IMR-90 (cell line): ENCODE results near the gene KLHL3. TPM values are rescaled to one million over a fixed set of nuclear protein-coding genes. Genes with fewer than 3 reads are reported as not detected.

Source experiments
- ATAC-seq: fragments of 200-7000 bp; cut with Tn5 transposase; 2 replicates; pipeline ENCODE4 v1.9.1; 2020; ENCODE audit warnings: low read depth, mild to moderate bottlenecking, moderate library complexity
- BruUV-seq: library from RNA; stranded (reverse); fragments of 400-500 nt; replicated peaks from 2 replicates; lab custom pipeline; 2021; lab: Mats Ljungman, UMichigan
- CTCF ChIA-PET: fragments of 300-600 bp; formaldehyde crosslinking; extraction: SDS; loops from one replicate; lab custom pipeline; 2021; ENCODE audit warnings: antibody characterized with exemption; lab: Yijun Ruan, JAX
- POLR2A ChIA-PET: fragments of 300-600 bp; sonication (Branson Sonifier 250); formaldehyde crosslinking; loops from one replicate; lab custom pipeline; 2022; ENCODE audit warnings: antibody characterized with exemption; ENCODE audit not compliant: unreplicated experiment; lab: Charles Lee
- DNase-seq: peaks from one replicate; pipeline ENCODE4 v3.0.0; 2013
- H2AFZ ChIP-seq: replicated peaks from 2 replicates; pipeline ENCODE3; 2013; ENCODE audit warnings: low read length, mild to moderate bottlenecking; ENCODE audit not compliant: poor library complexity
- H2AK5ac ChIP-seq: 2 replicates; pipeline ENCODE4 v1.6.1; 2013; ENCODE audit warnings: low read depth, low read length, inconsistent platforms
- H2AK9ac ChIP-seq: replicated peaks from 2 replicates; pipeline ENCODE3; 2013; ENCODE audit warnings: mild to moderate bottlenecking, low read depth, low read length, moderate library complexity; ENCODE audit not compliant: poor library complexity
- H2BK120ac ChIP-seq: 2 replicates; pipeline ENCODE4 v1.6.1; 2013; ENCODE audit warnings: low read depth, low read length, inconsistent platforms
- H2BK15ac ChIP-seq: 3 replicates; pipeline ENCODE4 v1.6.1; 2013; ENCODE audit warnings: low read depth, low read length, inconsistent platforms
- H2BK20ac ChIP-seq: 2 replicates; pipeline ENCODE4 v1.6.1; 2013; ENCODE audit warnings: low read depth, mild to moderate bottlenecking, inconsistent platforms, low read length, moderate library complexity
- H2BK5ac ChIP-seq: 2 replicates; pipeline ENCODE4 v1.6.1; 2013; ENCODE audit warnings: mild to moderate bottlenecking, low read depth, low read length, inconsistent platforms; ENCODE audit not compliant: poor library complexity, severe bottlenecking
- H3K14ac ChIP-seq: replicated peaks from 2 replicates; pipeline ENCODE4 v1.6.1; 2013; ENCODE audit warnings: low read depth, low read length, inconsistent platforms
- H3K18ac ChIP-seq: 2 replicates; pipeline ENCODE4 v1.6.1; 2013; ENCODE audit warnings: low read depth, low read length, control low read depth
- H3K23ac ChIP-seq: 2 replicates; pipeline ENCODE4 v1.6.1; 2013; ENCODE audit warnings: low read depth, low read length, inconsistent platforms
- H3K27ac ChIP-seq: 2 replicates; pipeline ENCODE4 v1.5.1; 2013; ENCODE audit warnings: mild to moderate bottlenecking, control low read depth, low read length; ENCODE audit not compliant: insufficient read depth
- H3K27me3 ChIP-seq: 2 replicates; pipeline ENCODE4 v1.6.1; 2013; ENCODE audit warnings: low read length; ENCODE audit not compliant: control insufficient read depth, insufficient read depth
- H3K36me3 ChIP-seq: 2 replicates; pipeline ENCODE4 v1.6.1; 2013; ENCODE audit warnings: low read length, mixed read lengths; ENCODE audit not compliant: control insufficient read depth, insufficient read depth
- H3K4ac ChIP-seq: 2 replicates; pipeline ENCODE4 v1.6.1; 2013; ENCODE audit warnings: low read depth, low read length, inconsistent platforms
- H3K4me1 ChIP-seq: 2 replicates; pipeline ENCODE4 v1.6.1; 2013; ENCODE audit warnings: low read length, mixed read lengths; ENCODE audit not compliant: control insufficient read depth, insufficient read depth
- H3K4me2 ChIP-seq: 2 replicates; pipeline ENCODE4 v1.6.1; 2013; ENCODE audit warnings: low read depth, mild to moderate bottlenecking, control low read depth, low read length, moderate library complexity
- H3K4me3 ChIP-seq: 2 replicates; pipeline ENCODE4 v1.5.1; 2013; ENCODE audit warnings: low read depth, mild to moderate bottlenecking, control low read depth, low read length, moderate library complexity; ENCODE audit not compliant: insufficient read depth
- H3K56ac ChIP-seq: 2 replicates; pipeline ENCODE4 v1.6.1; 2013; ENCODE audit warnings: low read length, inconsistent platforms; ENCODE audit not compliant: insufficient read depth; ENCODE audit errors: extremely low read depth
- H3K79me1 ChIP-seq, 2 experiments: 2 replicates each; pipeline ENCODE4 v1.6.1; 2013; ENCODE audit warnings: low read length in 2 of 2, inconsistent platforms in 1 of 2, low read depth in 1 of 2
- H3K9ac ChIP-seq: 2 replicates; pipeline ENCODE4 v1.6.1; 2013; ENCODE audit warnings: low read depth, low read length, control low read depth
- H3K9me1 ChIP-seq: 2 replicates; pipeline ENCODE4 v1.6.1; 2013; ENCODE audit warnings: low read length, inconsistent platforms; ENCODE audit not compliant: insufficient read depth
- H3K9me3 ChIP-seq: 2 replicates; pipeline ENCODE4 v1.6.1; 2013; ENCODE audit warnings: low read length; ENCODE audit not compliant: control insufficient read depth, insufficient read depth
- H4K20me1 ChIP-seq: 2 replicates; pipeline ENCODE4 v1.6.1; 2013; ENCODE audit warnings: low read length, inconsistent platforms; ENCODE audit not compliant: insufficient read depth
- H4K5ac ChIP-seq: 2 replicates; pipeline ENCODE4 v1.6.1; 2013; ENCODE audit warnings: mild to moderate bottlenecking, low read depth, low read length, control low read depth
- H4K8ac ChIP-seq, 2 experiments: 2 replicates each; pipeline ENCODE4 v1.6.1; 2013; ENCODE audit warnings: low read depth in 2 of 2, low read length in 2 of 2, control low read depth in 1 of 2, inconsistent platforms in 1 of 2
- H4K91ac ChIP-seq: 2 replicates; pipeline ENCODE4 v1.6.1; 2013; ENCODE audit warnings: low read depth, low read length, inconsistent platforms; ENCODE audit not compliant: insufficient read depth
- CEBPB ChIP-seq: IDR thresholded peaks from 2 replicates; pipeline ENCODE4 v1.6.1; 2012; ENCODE audit warnings: low read depth, low read length, improper control_type of control experiment
- FOS ChIP-seq: fragments of 150-350 bp; IDR thresholded peaks from 2 replicates; pipeline ENCODE4 v1.6.1; 2016; ENCODE audit warnings: low read depth, low read length
- MAFK ChIP-seq: IDR thresholded peaks from 2 replicates; pipeline ENCODE4 v1.6.1; 2012; ENCODE audit warnings: low read depth, low read length, improper control_type of control experiment
- MAZ ChIP-seq: IDR thresholded peaks from 2 replicates; pipeline ENCODE4 v1.6.1; 2012; ENCODE audit warnings: low read depth, mild to moderate bottlenecking, low read length, improper control_type of control experiment, moderate library complexity, borderline replicate concordance
- MXI1 ChIP-seq: IDR thresholded peaks from 2 replicates; pipeline ENCODE4 v1.6.1; 2012; ENCODE audit warnings: low read depth, mild to moderate bottlenecking, low read length, moderate library complexity, borderline replicate concordance
- NFE2L2 ChIP-seq: fragments of 150-350 bp; IDR thresholded peaks from 2 replicates; pipeline ENCODE4 v1.6.1; 2016; ENCODE audit warnings: low read depth, mild to moderate bottlenecking, low read length
- RAD21 ChIP-seq: IDR thresholded peaks from 2 replicates; pipeline ENCODE4 v1.6.1; 2012; ENCODE audit warnings: low read length, improper control_type of control experiment
- RCOR1 ChIP-seq: IDR thresholded peaks from 2 replicates; pipeline ENCODE4 v1.6.1; 2012; ENCODE audit warnings: mild to moderate bottlenecking, low read length, improper control_type of control experiment; ENCODE audit not compliant: insufficient replicate concordance
- RFX5 ChIP-seq: IDR thresholded peaks from 2 replicates; pipeline ENCODE4 v1.8.0; 2012; ENCODE audit warnings: low read depth, mild to moderate bottlenecking, low read length, moderate library complexity
- WGBS, 2 experiments: methylation state at CpG; one replicate each; pipeline versions ENCODE4 v1.1.5 to v1.1.7; 2013; ENCODE audit warnings: missing lambda C conversion rate in 2 of 2; ENCODE audit not compliant: insufficient read length in 1 of 2; ENCODE audit errors: extremely low coverage in 2 of 2; 5-methylcytosine and 5-hydroxymethylcytosine counted together
- dilution Hi-C: fragments of 300-500 bp; cut with HindIII; formaldehyde crosslinking; loops from one replicate; pipeline ENCODE4 v1.14.3; 2018; ENCODE audit warnings: low sequenced_read_pairs; ENCODE audit not compliant: unreplicated experiment
- in situ Hi-C: fragments of 300-500 bp; cut with MboI; formaldehyde crosslinking; loops from 3 replicates; pipeline ENCODE4 v1.14.3; 2019; ENCODE audit warnings: low sequenced_read_pairs, inconsistent platforms, mixed read lengths
- intact Hi-C: fragments of 100-400 bp; cut with micrococcal nuclease; formaldehyde crosslinking; loops from 2 replicates; pipeline ENCODE4 v1.10.0; 2022
- polyA plus RNA-seq, 3 experiments: library from polyadenylated mRNA; depleted of rRNA; stranded (reverse); fragments of >200 nt; gene quantifications; 2 replicates each; pipeline ENCODE4 v1.2.3, GENCODE V29; 2012; ENCODE audit warnings: low replicate concordance in 1 of 3
- total RNA-seq: library from RNA; depleted of rRNA; stranded (reverse); fragments of >200 nt; gene quantifications from 2 replicates; pipeline ENCODE4 v1.2.3, GENCODE V29; 2012
- TF ChIP-seq, protein P1 (sequence below): fragments of 150-350 bp; IDR thresholded peaks from 2 replicates; pipeline ENCODE4 v1.6.1; 2016; ENCODE audit warnings: low read depth, mild to moderate bottlenecking, low read length, moderate library complexity, borderline replicate concordance
- TF ChIP-seq, protein P2 (sequence below): fragments of 150-350 bp; IDR thresholded peaks from 2 replicates; pipeline ENCODE4 v1.6.1; 2017; ENCODE audit warnings: mild to moderate bottlenecking, antibody characterized with exemption, low read length, low read depth

KLHL3 gene
- total and polyA plus RNA-seq, 2 of the 4 experiments (the other 2 are of a cell fraction), result 2.3 to 4.1 TPM

DNA sequence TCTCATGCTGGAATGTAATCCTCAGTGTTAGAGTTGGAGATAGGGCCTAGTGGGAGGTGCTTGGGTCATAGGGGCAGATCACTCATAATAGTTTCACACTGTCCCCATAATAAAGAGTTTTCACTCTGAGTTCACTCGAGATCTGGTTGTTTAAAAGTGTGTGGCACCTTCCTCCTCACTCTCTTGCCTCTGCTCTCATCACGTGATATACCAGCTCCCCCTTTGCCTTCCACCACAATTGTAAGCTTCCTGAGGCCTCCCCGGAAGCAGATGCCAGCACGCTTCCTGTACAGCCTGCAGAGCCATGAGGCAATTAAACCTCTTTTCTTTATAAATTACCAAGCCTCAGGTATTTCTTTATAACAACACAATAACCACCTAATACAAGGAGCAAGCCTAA, 3.8 kb upstream of the KLHL3 start:
- Histone ChIP-seq H3K56ac (no peak overlapping the region), H3K14ac (no peak overlapping the region), H3K36me3 (no peaks in the 10 kb centered on the region), H4K5ac (no peak overlapping the region), H3K9me3 (no peaks in the 10 kb centered on the region), H4K20me1 (no peaks in the 10 kb centered on the region), H2AK9ac (no peak overlapping the region), H3K4ac (no peak overlapping the region), H3K9ac (no peak overlapping the region), H2AFZ (no peak overlapping the region), H3K27ac (no peak overlapping the region), H3K9me1 (no peaks in the 10 kb centered on the region; the same call in 1 of the 2 replicates), H3K4me1 (no peaks in the 10 kb centered on the region; the same call in none of the 2 replicates), H3K4me3 (no peak overlapping the region), H3K23ac (no peak overlapping the region), H2BK5ac (no peak overlapping the region), H3K18ac (no peak overlapping the region), H2BK20ac (no peak overlapping the region), H3K79me1 (no peaks in the 10 kb centered on the region; a peak in 1 of 4 replicates), H2BK15ac (no peak overlapping the region), H2AK5ac (no peak overlapping the region), H2BK120ac (no peak overlapping the region), H3K27me3 (no peaks in the 10 kb centered on the region; the same call in none of the 2 replicates), H4K8ac (no peak overlapping the region), H3K4me2 (no peak overlapping the region), H4K91ac (no peak overlapping the region)
- DNase-seq (no peak), ATAC-seq (no peak)
- intact Hi-C loops (loop anchor here (10.0 kb wide), 1 partner anchor 415 kb away; no protein-coding TSS in a partner anchor), in situ Hi-C loops (loop anchor here (5.0 to 25.0 kb wide), 2 partner anchors 82 to 427 kb away; no protein-coding TSS in a partner anchor), dilution Hi-C loops (no loop called here)
- WGBS, 2 experiments, result no CpG with 5 or more reads among the region's 4 CpGs
- TF ChIP-seq RCOR1 (no peak), CEBPB (no peak), FOS (no peak), MAFK (no peak), RFX5 (no peak), NFE2L2 (no peak), MAZ (no peak), MXI1 (no peak), RAD21 (no peak)
- TF ChIP-seq, protein P1, sequence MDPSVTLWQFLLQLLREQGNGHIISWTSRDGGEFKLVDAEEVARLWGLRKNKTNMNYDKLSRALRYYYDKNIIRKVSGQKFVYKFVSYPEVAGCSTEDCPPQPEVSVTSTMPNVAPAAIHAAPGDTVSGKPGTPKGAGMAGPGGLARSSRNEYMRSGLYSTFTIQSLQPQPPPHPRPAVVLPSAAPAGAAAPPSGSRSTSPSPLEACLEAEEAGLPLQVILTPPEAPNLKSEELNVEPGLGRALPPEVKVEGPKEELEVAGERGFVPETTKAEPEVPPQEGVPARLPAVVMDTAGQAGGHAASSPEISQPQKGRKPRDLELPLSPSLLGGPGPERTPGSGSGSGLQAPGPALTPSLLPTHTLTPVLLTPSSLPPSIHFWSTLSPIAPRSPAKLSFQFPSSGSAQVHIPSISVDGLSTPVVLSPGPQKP, result no peak
- TF ChIP-seq, protein P2, sequence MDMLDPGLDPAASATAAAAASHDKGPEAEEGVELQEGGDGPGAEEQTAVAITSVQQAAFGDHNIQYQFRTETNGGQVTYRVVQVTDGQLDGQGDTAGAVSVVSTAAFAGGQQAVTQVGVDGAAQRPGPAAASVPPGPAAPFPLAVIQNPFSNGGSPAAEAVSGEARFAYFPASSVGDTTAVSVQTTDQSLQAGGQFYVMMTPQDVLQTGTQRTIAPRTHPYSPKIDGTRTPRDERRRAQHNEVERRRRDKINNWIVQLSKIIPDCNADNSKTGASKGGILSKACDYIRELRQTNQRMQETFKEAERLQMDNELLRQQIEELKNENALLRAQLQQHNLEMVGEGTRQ, result no peak
- CTCF ChIA-PET, result no interaction called here
- POLR2A ChIA-PET, result no interaction called here
- BruUV-seq, result no TSS peak
